DND-41 (cell line): ENCODE data around the gene UBE2V1.

Experiments
- ATAC-seq: fragments of 200-7000 bp; cut with Tn5 transposase; 3 replicates; pipeline ENCODE4 v1.9.1; 2021; ENCODE audit warnings: low read depth; ENCODE audit not compliant: insufficient read depth
- DNase-seq: peaks from one replicate; pipeline ENCODE4 v3.0.0-alpha.2; 2020
- H2AFZ ChIP-seq: 2 replicates; pipeline ENCODE4 v1.6.0; 2012; ENCODE audit warnings: low read depth, low read length
- H3K27ac ChIP-seq: 2 replicates; pipeline ENCODE4 v1.5.1; 2012; ENCODE audit warnings: low read length, inconsistent platforms
- H3K27me3 ChIP-seq: fragments of 200-600 bp; sonication (generic); 2 replicates; pipeline ENCODE4 v1.6.0; 2012; ENCODE audit warnings: low read length, mild to moderate bottlenecking, inconsistent platforms; ENCODE audit not compliant: insufficient read depth, poor library complexity
- H3K36me3 ChIP-seq: 2 replicates; pipeline ENCODE4 v1.5.1; 2012; ENCODE audit warnings: low read length, inconsistent platforms; ENCODE audit not compliant: insufficient read depth
- H3K4me1 ChIP-seq: 2 replicates; pipeline ENCODE4 v1.5.1; 2012; ENCODE audit warnings: mild to moderate bottlenecking, low read length; ENCODE audit not compliant: insufficient read depth
- H3K4me2 ChIP-seq: 2 replicates; pipeline ENCODE4 v1.6.0; 2012; ENCODE audit warnings: mild to moderate bottlenecking, moderate library complexity, low read length, inconsistent platforms; ENCODE audit not compliant: insufficient read depth
- H3K4me3 ChIP-seq, 2 experiments: fragments of 200-600 bp in 1 of 2; shearing (Covaris generic) in 1 of 2; 2 replicates each; pipeline ENCODE4 v1.5.1; 2012 to 2016; ENCODE audit warnings: inconsistent platforms in 2 of 2, low read length in 2 of 2, mild to moderate bottlenecking in 2 of 2, low read depth in 1 of 2, moderate library complexity in 1 of 2
- H3K79me2 ChIP-seq: 2 replicates; pipeline ENCODE4 v1.6.0; 2012; ENCODE audit warnings: low read length, inconsistent platforms; ENCODE audit not compliant: insufficient read depth
- H3K9ac ChIP-seq: 2 replicates; pipeline ENCODE4 v1.6.0; 2012; ENCODE audit warnings: low read depth, mild to moderate bottlenecking, inconsistent platforms, low read length, moderate library complexity
- H3K9me3 ChIP-seq: 2 replicates; pipeline ENCODE4 v1.5.1; 2012; ENCODE audit warnings: low read length, moderate library complexity, mild to moderate bottlenecking, inconsistent platforms; ENCODE audit not compliant: insufficient read depth, severe bottlenecking
- H4K20me1 ChIP-seq: 2 replicates; pipeline ENCODE4 v1.6.0; 2012; ENCODE audit warnings: low read length; ENCODE audit not compliant: insufficient read depth
- EZH2 ChIP-seq: IDR thresholded peaks from 3 replicates; pipeline ENCODE4 v1.6.1; 2012; ENCODE audit warnings: borderline replicate concordance, low read depth, mild to moderate bottlenecking, moderate library complexity, low read length, inconsistent platforms; ENCODE audit not compliant: severe bottlenecking
- TF ChIP-seq, protein P1 (sequence below): IDR thresholded peaks from 2 replicates; pipeline ENCODE4 v1.5.1; 2012; ENCODE audit warnings: borderline replicate concordance, low read length, moderate library complexity, mild to moderate bottlenecking; ENCODE audit not compliant: poor library complexity, severe bottlenecking; ENCODE audit errors: extremely low read depth

UBE2V1 gene

DNA sequence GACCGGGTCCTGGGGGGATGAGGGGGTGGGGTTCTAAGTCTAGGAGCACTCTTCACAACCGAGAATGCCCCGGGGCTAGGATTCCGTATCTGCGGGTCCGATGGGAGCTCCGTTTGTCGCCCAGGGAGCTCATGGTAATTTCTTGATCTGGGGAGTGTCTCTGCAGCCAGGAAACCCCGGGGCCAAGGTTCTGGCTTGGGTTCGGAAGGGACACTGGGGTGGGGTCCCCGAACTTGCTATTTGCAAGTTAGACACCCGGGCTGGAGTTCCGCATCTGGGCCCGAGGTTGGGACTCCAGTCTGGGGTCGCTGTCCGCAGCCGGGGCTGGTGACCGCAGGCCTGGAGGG is 40.2 kb upstream of the UBE2V1 start:
- peak overlapping the region; percentile 79 for H3K27ac ChIP-seq
- peaks cover 54% of the 10 kb centered on the region for H3K4me1 ChIP-seq
- peaks cover 58% of the 10 kb centered on the region for H3K79me2 ChIP-seq
- peak overlapping the region; percentile 55 for H2AFZ ChIP-seq
- H3K27me3 ChIP-seq, result no peaks in the 10 kb centered on the region
- peaks cover 16% of the 10 kb centered on the region; the same call in 1 of the 2 replicates for H4K20me1 ChIP-seq
- no peak for DNase-seq
- H3K9ac ChIP-seq, result peak overlapping the region; percentile 95
- H3K4me3 ChIP-seq, result peak overlapping the region; percentile 84 to 92; a peak in 3 of 4 replicates
- H3K4me2 ChIP-seq, result peak overlapping the region; percentile 94
- no peaks in the 10 kb centered on the region for H3K9me3 ChIP-seq
- H3K36me3 ChIP-seq, result peaks cover 30% of the 10 kb centered on the region
- ATAC-seq, result no peak
- TF ChIP-seq EZH2, result no peak
- TF ChIP-seq, protein P1, sequence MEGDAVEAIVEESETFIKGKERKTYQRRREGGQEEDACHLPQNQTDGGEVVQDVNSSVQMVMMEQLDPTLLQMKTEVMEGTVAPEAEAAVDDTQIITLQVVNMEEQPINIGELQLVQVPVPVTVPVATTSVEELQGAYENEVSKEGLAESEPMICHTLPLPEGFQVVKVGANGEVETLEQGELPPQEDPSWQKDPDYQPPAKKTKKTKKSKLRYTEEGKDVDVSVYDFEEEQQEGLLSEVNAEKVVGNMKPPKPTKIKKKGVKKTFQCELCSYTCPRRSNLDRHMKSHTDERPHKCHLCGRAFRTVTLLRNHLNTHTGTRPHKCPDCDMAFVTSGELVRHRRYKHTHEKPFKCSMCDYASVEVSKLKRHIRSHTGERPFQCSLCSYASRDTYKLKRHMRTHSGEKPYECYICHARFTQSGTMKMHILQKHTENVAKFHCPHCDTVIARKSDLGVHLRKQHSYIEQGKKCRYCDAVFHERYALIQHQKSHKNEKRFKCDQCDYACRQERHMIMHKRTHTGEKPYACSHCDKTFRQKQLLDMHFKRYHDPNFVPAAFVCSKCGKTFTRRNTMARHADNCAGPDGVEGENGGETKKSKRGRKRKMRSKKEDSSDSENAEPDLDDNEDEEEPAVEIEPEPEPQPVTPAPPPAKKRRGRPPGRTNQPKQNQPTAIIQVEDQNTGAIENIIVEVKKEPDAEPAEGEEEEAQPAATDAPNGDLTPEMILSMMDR, result no peak

DNA sequence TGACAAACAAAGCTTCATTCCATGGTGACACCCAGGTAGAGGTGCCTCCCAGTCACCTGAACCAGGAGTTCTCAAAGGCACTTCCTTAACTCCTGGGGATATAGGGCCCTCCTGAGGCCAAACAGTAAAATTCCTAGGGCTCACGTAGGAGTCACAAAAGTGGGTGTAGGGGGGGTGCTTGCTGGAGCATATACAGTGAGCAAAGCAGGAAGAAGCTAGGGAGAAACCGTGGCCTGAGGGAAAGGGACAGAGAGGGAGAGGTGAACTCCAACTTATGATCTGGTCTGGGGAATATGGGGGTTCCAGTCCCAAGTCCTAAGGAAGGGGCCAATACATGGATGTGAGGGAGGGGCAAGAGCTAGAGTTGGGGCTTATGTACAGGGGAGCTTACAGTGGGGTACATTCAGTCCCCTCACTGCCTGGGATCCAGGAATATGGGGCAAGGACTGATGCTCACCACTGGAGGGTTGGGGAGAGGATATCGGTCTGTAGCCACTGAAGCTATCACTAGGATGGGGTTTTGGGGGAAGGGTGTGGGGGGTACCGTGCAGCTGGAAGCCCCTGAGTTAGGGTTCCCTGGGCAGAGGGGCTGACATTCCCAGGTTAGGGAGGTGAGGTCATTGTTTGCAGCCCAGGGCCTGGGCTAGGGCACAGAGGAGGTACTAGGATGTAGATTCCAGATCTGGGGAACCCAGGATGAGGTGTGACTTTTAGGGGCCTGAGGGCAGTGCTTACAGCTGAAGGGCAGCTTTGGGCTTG is 39.6 kb upstream of the UBE2V1 start:
- TF ChIP-seq, protein P1, result peak; percentile 24
- no peak for TF ChIP-seq EZH2
- Histone ChIP-seq H3K27ac (peak overlapping the region; percentile 79), H3K9ac (peak overlapping the region; percentile 95), H3K79me2 (peaks cover 64% of the 10 kb centered on the region), H3K9me3 (no peaks in the 10 kb centered on the region), H2AFZ (peak overlapping the region; percentile 55), H4K20me1 (peaks cover 16% of the 10 kb centered on the region; the same call in 1 of the 2 replicates), H3K4me2 (peak overlapping the region; percentile 94), H3K27me3 (no peaks in the 10 kb centered on the region), H3K4me1 (peaks cover 60% of the 10 kb centered on the region), H3K36me3 (peaks cover 36% of the 10 kb centered on the region), H3K4me3 (peak overlapping the region; percentile 84 to 92; a peak in 3 of 4 replicates)
- no peak for ATAC-seq
- no peak for DNase-seq

DNA sequence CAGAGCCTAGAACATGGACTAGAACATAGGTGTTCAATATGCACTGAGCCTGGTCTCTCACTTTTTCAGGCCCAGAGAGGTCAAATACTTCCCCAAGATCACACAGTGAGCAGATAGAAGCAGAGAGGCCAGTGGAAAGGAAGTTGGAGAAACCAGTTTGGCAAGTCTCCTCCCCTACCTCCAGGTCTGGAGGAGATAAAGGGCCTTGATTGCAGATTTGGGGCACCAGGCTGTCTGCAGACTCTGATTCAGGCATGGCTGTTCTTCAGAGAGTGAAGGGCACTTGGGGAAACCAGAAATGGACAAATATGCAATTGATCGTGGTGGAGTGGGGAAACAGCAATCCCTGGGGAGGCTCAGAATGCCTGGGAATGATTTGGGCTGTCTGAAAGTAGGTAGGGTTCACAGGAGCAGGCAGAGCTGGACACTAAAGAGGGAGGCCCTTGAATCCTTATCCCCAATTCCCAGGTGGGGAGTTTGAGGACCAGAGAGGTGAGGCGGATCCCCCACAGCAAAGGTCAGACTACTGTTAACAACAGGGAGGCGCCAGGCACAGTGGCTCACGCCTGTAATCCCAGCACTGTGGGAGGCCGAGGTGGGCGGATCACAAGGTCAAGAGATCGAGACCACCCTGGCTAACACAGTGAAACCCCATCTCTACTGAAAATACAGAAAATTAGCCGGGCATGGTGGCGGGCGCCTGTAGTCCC is 38.2 kb upstream of the UBE2V1 start:
- Histone ChIP-seq H3K9me3 (no peaks in the 10 kb centered on the region), H3K79me2 (peaks cover 77% of the 10 kb centered on the region), H3K4me3 (peak overlapping the region in 1 of 2 experiments; percentile 27; a peak in 2 of 4 replicates), H3K4me1 (peaks cover 74% of the 10 kb centered on the region), H3K27me3 (no peaks in the 10 kb centered on the region), H3K27ac (peak overlapping the region; percentile 2; the same call in 1 of the 2 replicates), H3K4me2 (peak overlapping the region; percentile 94), H3K36me3 (peaks cover 43% of the 10 kb centered on the region), H4K20me1 (peaks cover 16% of the 10 kb centered on the region; the same call in 1 of the 2 replicates), H2AFZ (no peak overlapping the region), H3K9ac (peak overlapping the region; percentile 95; the same call in 1 of the 2 replicates)
- TF ChIP-seq, protein P1, result no peak
- TF ChIP-seq EZH2, result no peak
- ATAC-seq (no peak), DNase-seq (no peak)
